Measurements from ENCODE around the gene AGAP1.

AGAP1 gene

DNA sequence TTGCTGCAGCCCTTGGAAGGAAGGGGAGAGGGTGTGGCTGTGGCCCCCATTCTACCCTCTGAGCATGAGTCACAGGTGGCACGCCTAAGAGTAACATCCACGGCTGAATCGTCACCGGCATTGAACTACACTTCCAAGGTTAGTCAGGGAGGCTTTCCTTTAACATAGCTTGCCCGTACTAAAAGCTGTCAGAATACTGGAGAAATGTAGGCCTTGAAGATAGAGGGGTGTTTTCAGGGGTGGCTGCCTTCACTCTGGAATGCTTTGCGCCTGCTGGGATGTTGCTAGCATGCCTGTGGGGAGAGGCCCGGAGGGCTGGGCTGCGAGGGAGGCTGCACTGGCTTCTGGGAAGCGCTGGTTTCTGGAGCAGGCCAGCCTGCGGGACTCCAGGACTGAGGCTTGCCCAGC, 333.7 kb downstream of the AGAP1 start:
- no peak for DNase-seq

- no peak for DNase-seq
These were observed 335.9 kb downstream of the AGAP1 start for GRCh38 chr2:235829726-235830125.

- DNase-seq, result no peak
These were observed 337.9 kb downstream of the AGAP1 start for GRCh38 chr2:235831755-235832154.

- DNase-seq, result no peak
These were observed 339.1 kb downstream of the AGAP1 start for GRCh38 chr2:235832941-235833340.

GRCh38 chr2:235833971-235834620, 340.3 kb downstream of the AGAP1 start:
- no peak for DNase-seq

- DNase-seq, result no peak
These were observed 340.9 kb downstream of the AGAP1 start for GRCh38 chr2:235834781-235835180.

DNA sequence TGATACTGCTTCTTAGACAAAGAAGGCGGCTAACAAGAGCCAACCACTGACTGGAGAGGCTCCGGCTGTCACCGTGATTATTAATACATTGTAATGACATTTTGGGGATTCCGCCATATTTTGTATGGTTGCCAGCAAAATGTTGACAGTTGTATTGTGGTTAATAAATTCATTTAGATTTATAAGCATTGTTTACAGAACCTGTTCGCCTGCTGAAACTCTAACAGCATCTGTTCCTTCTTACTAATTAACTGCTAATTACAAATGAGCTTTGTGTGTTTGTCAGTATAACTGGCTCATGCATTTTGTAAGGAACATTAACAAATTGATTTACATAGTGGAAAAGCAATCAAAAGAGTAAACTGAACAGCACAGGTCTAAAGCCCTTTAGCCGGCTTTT, 342.0 kb downstream of the AGAP1 start:
- DNase-seq, result no peak

DNA sequence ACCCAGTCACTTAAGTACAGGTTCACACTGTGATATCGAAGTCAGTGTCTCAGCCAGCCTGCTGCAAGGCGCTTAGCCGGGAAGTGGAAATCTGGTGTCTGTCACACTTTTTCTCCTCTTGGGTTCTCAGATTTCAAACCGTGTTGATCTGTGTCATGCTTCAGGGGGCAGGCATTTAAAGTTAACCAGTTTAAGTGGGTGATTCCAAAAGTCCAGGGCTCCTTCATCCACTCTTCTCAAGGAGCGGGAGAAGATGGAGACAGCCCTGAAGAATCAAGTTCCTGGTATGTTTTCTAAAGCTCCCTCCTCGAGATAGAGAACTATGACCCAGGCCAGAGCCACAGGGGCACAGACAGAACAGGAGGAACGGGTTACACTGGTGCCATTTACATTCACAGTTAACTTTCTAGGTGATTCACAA, 342.7 kb downstream of the AGAP1 start:
- no peak for DNase-seq

DNA sequence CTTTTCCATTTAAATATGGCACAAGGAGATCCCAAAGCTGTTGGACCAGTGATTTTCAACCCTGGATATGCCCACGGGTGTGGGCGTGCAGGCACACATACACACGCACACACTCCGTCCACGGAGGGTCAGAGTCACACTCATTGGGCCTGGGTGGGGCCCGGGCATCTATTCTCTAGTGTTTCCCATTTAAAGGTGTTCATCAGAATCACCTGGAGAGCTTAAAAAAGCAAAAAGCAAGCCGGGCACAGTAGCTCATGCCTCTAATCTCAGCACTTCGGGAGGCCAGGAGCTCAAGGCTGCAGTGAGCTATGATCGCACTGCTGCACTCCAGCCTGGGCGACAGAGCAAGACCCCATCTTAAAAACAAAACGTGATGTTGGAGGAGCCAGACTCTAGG, 345.4 kb downstream of the AGAP1 start:
- DNase-seq, result no peak

DNA sequence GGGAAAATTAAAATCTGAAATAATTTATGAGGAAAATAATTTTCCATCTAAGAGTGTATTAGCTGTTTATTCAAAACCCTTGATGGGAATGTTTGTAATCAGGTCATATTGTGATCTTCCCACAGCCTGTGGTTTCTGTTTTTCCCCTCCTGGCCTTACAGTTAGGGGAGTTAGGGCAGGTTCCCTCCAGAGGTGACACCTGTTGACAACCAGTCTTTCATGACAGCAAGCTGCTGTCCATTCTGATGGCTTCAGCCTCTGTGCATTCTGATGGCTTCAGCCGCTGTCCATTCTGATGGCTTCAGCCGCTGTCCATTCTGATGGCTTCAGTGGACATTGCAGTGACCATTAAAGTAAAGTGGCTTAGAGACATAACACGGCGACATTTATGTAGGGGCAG, 346.1 kb downstream of the AGAP1 start:
- no peak for DNase-seq

GRCh38 chr2:235841863-235842262, 348.0 kb downstream of the AGAP1 start:
- DNase-seq, result no peak

DNA sequence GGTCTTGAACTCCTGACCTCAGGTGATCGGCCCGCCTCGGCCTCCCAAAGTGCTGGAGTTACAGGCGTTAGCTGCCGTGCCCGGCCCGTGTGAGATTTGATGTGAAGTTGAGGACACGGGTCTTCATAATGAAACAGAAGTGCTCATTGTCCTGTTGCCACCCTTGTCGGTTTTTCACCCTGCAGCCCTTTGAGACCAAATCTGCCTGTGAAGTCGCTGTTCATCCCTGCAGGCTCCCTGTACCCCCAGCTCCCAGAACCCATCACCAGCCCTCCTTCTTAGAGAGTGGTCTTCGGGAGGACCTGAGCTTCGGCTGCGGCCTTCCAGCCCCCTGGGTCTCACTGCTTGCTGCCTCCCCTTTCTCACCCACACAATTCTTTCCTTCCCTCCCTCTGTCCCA, 349.1 kb downstream of the AGAP1 start:
- DNase-seq, result no peak

DNA sequence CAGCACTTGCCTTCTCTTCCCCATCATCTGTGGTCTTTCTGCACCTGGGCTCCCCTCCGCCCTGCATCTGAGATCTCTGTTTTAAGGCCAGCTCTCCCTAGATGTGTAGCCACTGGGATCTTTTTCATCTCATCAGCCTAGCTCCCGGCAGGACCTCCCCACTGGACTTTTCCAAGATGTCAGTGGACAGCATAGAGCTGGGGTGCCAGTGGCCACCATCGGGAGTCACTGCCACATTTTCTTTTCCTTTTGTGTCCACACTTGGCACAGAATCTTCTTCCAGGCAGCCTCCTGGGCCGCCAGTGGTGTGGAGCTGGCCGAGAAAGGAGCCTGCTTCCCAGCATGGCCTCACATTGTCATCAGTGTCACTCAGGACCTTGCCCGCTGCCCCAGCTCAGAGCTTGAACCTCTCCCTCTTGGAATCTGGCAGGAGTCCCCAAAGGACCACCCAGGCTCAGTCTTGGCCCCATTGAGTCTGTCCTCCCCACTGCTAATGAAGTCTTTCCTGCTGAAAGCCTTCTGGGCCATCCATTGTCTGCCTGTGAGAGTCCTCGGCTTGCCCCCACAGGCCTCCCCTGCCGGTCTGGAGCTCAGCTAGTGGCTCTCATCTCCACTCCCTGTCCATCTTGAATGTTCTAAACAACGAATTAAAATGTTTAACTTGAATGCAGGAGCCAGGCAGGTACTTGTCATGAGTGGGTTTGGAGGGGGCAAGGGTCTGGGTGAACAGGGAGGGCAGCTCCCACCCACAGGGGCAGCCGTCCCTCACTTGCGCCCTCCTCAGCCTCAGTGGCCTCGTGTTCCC, 349.9 kb downstream of the AGAP1 start:
- DNase-seq, result no peak

DNA sequence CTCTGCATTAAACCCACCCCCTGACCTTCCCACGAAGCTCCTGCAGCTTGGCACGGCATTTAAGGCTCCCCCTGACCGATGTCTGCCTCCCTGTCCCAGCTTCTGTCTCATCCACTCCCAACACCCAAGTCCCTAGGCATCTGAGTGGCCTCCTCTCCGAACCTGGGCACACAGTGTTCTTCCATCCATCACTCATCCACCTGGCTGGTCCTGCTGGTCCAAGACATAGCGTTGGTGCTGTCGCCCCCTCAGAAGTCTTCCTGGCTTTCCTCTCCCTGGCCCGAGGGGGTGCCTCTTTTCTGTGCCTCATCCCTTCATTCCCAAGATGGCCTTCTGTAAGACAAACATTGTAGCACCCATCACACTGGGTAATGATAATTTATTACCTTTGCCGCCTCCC, 350.7 kb downstream of the AGAP1 start:
- DNase-seq, result no peak

GRCh38 chr2:235845245-235845644, 351.4 kb downstream of the AGAP1 start:
- DNase-seq, result no peak

DNA sequence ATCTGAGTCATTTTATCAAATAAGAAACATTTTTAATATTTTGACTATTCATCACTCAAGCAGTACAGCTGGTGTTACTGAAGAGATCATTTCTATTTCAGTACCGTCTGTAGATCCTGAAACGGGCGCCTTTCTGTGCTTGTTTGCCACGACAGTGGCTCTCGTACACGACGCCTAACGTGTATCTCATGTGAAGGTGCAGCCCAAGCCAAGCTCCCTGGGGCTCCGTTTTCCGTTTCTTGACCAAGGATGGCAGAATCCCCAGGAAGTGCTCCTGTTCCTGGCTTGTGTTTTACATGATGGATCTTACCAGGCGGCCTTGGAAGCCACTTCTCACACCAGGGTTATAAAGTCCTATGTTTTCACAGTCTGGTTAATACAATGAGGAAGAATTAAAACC, 353.7 kb downstream of the AGAP1 start:
- no peak for DNase-seq

DNA sequence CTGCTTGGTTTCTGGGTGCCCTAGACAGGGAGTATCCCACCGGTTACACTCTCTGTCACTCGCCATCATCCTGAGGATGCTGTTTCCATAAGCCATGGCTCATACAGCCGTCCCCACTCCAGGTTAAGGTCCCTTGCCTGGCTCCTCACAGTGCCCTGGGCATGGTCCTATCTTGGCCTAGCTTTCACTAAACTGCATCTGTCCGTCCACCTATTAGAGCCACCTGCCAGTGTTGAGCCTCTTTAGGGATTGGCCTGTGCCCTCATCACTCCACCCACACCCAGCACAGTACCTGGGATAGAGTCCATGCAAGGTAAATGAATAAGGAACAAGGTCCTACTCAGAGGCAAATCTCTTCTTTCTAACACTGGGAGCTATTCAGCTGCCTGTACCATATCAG, 354.2 kb downstream of the AGAP1 start:
- DNase-seq, result no peak

DNA sequence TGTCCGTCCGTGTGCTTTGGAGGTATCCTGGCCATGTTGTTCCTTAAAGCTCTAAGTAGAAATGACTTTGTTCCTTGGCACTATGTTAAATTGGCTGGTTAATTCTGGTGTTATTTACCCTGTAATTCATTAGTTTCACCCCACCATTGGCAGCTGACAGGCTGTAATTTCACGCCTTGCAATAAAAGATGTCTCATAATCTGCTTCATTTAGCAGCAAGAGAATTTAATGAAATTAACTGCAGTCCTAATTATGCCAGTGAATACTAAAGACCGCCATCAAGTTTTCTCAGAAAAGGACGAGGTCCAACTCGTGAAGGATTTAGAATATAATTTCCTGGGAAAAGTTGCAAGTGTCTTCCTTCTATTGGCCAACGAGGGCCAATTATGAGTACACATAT, 355.1 kb downstream of the AGAP1 start:
- DNase-seq, result no peak

- no peak for DNase-seq
These were observed 355.6 kb downstream of the AGAP1 start for GRCh38 chr2:235849489-235849888.

- DNase-seq, result no peak
These were observed 356.4 kb downstream of the AGAP1 start for GRCh38 chr2:235850289-235850688.

GRCh38 chr2:235850771-235851551, 357.1 kb downstream of the AGAP1 start:
- DNase-seq, result no peak

DNA sequence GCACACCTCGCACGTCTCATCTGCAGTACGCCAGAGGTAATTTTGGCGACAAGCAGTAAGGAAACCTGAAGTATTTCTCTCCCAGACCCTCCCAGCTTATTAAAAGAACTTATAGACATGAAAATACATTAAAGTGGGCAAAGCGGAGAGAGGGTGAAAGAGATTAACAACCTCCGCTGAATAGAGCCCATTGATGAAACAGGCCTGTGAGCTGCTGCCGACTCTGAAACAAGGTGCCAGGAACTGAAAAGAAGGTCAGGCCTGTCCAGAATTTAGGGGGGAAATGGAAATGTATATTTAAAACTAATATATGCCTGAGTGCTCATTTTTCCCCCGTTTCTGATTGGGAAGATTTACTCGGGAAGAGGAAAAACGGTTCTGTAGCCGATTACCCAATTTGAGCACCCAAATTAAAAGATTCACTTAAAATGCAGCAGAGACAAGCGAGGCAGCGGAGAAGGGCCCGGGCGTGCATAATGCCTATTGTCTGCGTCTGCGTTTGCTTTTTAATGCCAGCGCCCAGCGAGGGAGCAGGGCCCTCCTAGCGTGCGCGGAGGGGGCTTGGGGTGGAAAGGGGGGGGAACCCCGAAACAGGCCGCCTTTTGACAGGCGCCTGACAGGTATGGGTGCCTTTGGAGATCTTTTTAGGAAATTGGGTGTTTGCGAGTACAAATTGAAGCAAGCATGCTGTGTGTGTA, 358.1 kb downstream of the AGAP1 start:
- no peak for DNase-seq

- DNase-seq, result no peak
These were observed 358.7 kb downstream of the AGAP1 start for GRCh38 chr2:235852526-235852920.
